CD8-positive, alpha-beta memory T cell (primary cell): ENCODE data around the gene DCANP1. TPM values are rescaled to one million over a fixed set of nuclear protein-coding genes. Genes with fewer than 3 reads are reported as not detected.

Experiments used
- CTCF ChIA-PET: fragments of 350-600 bp; sonication (Branson Sonifier 250); formaldehyde crosslinking; loops from one replicate; lab custom pipeline; 2021; ENCODE audit warnings: antibody characterized with exemption; lab: Charles Lee
- POLR2A ChIA-PET: fragments of 350-600 bp; sonication (Branson Sonifier 250); formaldehyde crosslinking; loops from one replicate; lab custom pipeline; 2021; ENCODE audit warnings: antibody characterized with exemption; lab: Charles Lee
- DNase-seq, 5 donors: peaks; one replicate each; pipeline versions ENCODE4 v3.0.0 to v3.0.0-alpha.2; 2020 to 2022; ENCODE audit warnings: mixed read lengths in 1 of 5
- H3K27ac ChIP-seq: one replicate; pipeline ENCODE4 v1.7.0; 2013; ENCODE audit warnings: low read depth, mild to moderate bottlenecking, low read length, moderate library complexity
- H3K27me3 ChIP-seq: 2 replicates; pipeline ENCODE4 v1.7.0; 2013; ENCODE audit warnings: low read length, mild to moderate bottlenecking; ENCODE audit not compliant: insufficient read depth, poor library complexity, severe bottlenecking
- H3K36me3 ChIP-seq: 2 replicates; pipeline ENCODE4 v1.7.0; 2013; ENCODE audit warnings: mild to moderate bottlenecking, low read length, moderate library complexity; ENCODE audit not compliant: insufficient read depth
- H3K4me1 ChIP-seq: 2 replicates; pipeline ENCODE4 v1.7.0; 2013; ENCODE audit warnings: mild to moderate bottlenecking, low read length, moderate library complexity; ENCODE audit not compliant: insufficient read depth
- H3K4me3 ChIP-seq: 2 replicates; pipeline ENCODE4 v1.7.0; 2013; ENCODE audit warnings: mild to moderate bottlenecking, low read length
- H3K9me3 ChIP-seq: 2 replicates; pipeline ENCODE4 v1.7.0; 2013; ENCODE audit warnings: mild to moderate bottlenecking, low read length
- H3K27ac Mint-ChIP-seq, 8 donors: one replicate each; pipeline ENCODE4 v1.8.0; 2020 to 2021; ENCODE audit warnings: mixed read lengths in 8 of 8, mild to moderate bottlenecking in 6 of 8, inconsistent platforms in 3 of 8, moderate library complexity in 3 of 8
- H3K27me3 Mint-ChIP-seq, 2 donors: one replicate each; pipeline ENCODE4 v1.8.0; 2020 to 2021; ENCODE audit warnings: mixed read lengths in 2 of 2, mild to moderate bottlenecking in 1 of 2, moderate library complexity in 1 of 2
- H3K36me3 Mint-ChIP-seq, 3 donors: one replicate each; pipeline ENCODE4 v1.8.0; 2020 to 2021; ENCODE audit warnings: mixed read lengths in 3 of 3, inconsistent platforms in 1 of 3, mild to moderate bottlenecking in 1 of 3
- H3K4me1 Mint-ChIP-seq, 3 donors: one replicate each; pipeline ENCODE4 v1.8.0; 2020 to 2021; ENCODE audit warnings: mixed read lengths in 3 of 3, inconsistent platforms in 1 of 3, mild to moderate bottlenecking in 1 of 3
- H3K4me3 Mint-ChIP-seq, 7 donors: one replicate each; pipeline ENCODE4 v1.8.0; 2020 to 2021; ENCODE audit warnings: mixed read lengths in 7 of 7, mild to moderate bottlenecking in 6 of 7, moderate library complexity in 4 of 7, inconsistent platforms in 2 of 7
- H3K9me3 Mint-ChIP-seq, 5 donors: one replicate each; pipeline ENCODE4 v1.8.0; 2020 to 2022; ENCODE audit warnings: mixed read lengths in 5 of 5, mild to moderate bottlenecking in 3 of 5, moderate library complexity in 2 of 5, inconsistent platforms in 1 of 5
- polyA plus RNA-seq: library from polyadenylated mRNA; unstranded; fragments of 300-500 nt; fragmentation: Illumina TruSeq; gene quantifications from one replicate; pipeline ENCODE4 v1.2.3, GENCODE V29; 2021
- total RNA-seq, 2 experiments: library from RNA; stranded (reverse); gene quantifications; one replicate each; pipeline ENCODE4 v1.2.3, GENCODE V29; 2021

DCANP1 gene
- total and polyA plus RNA-seq, 3 experiments from 2014 or later, result not detected

GRCh38 chr5:135452321-135453030 is 5.3 kb upstream of the DCANP1 start, which contains the start of gene TIFAB:
TSS of gene TIFAB (minus strand) at chr5:135452351. CDS start at chr5:135449939, 2,412 bp downstream.
- H3K27me3 ChIP-seq, result no peaks in the 10 kb centered on the region
- H3K9me3 Mint-ChIP-seq, result no peaks in the 10 kb centered on the region
- peak within 1 kb of the TSS in 1 of 8 donors; percentile 43 for H3K27ac Mint-ChIP-seq
- CTCF ChIA-PET, result no interaction called here
- H3K36me3 Mint-ChIP-seq, result no peaks in the 10 kb centered on the region
- peaks cover 14 to 30% of the 10 kb centered on the region in 2 donors for H3K27me3 Mint-ChIP-seq
- no peaks in the 10 kb centered on the region for H3K4me1 ChIP-seq
- H3K9me3 ChIP-seq, result no peaks in the 10 kb centered on the region
- DNase-seq, result no peak
- H3K36me3 ChIP-seq, result no peaks in the 10 kb centered on the region
- POLR2A ChIA-PET, result no interaction called here
- no peak within 1 kb of the TSS for H3K27ac ChIP-seq
- H3K4me1 Mint-ChIP-seq, result no peaks in the 10 kb centered on the region
- H3K4me3 Mint-ChIP-seq, result no peak within 1 kb of the TSS
- H3K4me3 ChIP-seq, result no peak within 1 kb of the TSS

DNA sequence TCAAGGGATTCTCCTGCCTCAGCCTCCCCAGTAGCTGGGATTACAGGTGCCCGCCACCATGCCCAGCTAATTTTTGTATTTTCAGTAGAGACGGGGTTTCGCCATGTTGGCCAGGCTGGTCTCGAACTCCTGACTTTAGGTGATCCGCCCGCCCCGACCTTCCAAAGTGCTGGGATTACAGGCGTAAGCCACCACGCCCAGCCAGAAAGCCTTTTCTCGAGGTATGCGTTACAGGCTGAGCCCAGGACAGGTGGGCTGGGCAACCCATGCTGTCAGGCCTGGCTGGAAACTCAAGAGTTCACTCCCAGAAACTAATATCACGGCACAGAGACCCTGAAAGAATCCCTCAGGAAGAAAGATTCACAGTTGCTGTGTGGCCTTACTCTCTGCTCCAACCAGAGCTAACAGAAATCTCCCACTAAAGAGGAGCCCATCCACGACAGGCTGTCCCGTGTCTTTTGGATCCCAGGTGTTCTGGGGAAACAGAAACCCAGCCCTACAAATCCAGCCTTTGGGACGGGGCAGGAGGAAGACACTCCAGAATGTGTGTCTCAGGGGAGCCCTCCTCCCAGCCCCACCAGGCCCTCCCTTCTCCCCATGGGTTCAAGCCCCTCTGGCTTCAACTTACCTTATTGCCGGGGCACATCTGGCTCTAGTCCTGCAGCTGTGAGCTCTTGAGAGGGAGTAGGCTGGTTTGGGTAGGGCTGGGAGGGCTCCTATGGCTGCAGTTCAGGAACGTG is 4.6 kb upstream of the DCANP1 start:
- Histone ChIP-seq H3K36me3 (no peaks in the 10 kb centered on the region), H3K4me3 (no peak overlapping the region), H3K27me3 (no peaks in the 10 kb centered on the region), H3K9me3 (no peaks in the 10 kb centered on the region), H3K27ac (no peak overlapping the region), H3K4me1 (no peaks in the 10 kb centered on the region)
- H3K36me3 Mint-ChIP-seq, result no peaks in the 10 kb centered on the region
- no peaks in the 10 kb centered on the region for H3K4me1 Mint-ChIP-seq
- DNase-seq, result no peak
- peaks cover 14 to 27% of the 10 kb centered on the region in 2 donors for H3K27me3 Mint-ChIP-seq
- H3K9me3 Mint-ChIP-seq, result no peaks in the 10 kb centered on the region
- H3K4me3 Mint-ChIP-seq, result no peak overlapping the region
- ChIA-PET CTCF (no interaction called here), POLR2A (no interaction called here)
- H3K27ac Mint-ChIP-seq, result no peak overlapping the region

- H3K4me1 Mint-ChIP-seq, result no peaks in the 10 kb centered on the region
- no peaks in the 10 kb centered on the region for H3K36me3 Mint-ChIP-seq
- Histone ChIP-seq H3K4me3 (no peak overlapping the region), H3K9me3 (no peaks in the 10 kb centered on the region), H3K27me3 (no peaks in the 10 kb centered on the region), H3K36me3 (no peaks in the 10 kb centered on the region), H3K4me1 (no peaks in the 10 kb centered on the region), H3K27ac (no peak overlapping the region)
- ChIA-PET POLR2A (no interaction called here), CTCF (no interaction called here)
- no peak overlapping the region for H3K27ac Mint-ChIP-seq
- peaks cover 13 to 21% of the 10 kb centered on the region in 2 donors for H3K27me3 Mint-ChIP-seq
- no peak overlapping the region for H3K4me3 Mint-ChIP-seq
- H3K9me3 Mint-ChIP-seq, result no peaks in the 10 kb centered on the region
- no peak for DNase-seq
These were observed 3.8 kb upstream of the DCANP1 start for GRCh38 chr5:135450952-135451351.

DNA sequence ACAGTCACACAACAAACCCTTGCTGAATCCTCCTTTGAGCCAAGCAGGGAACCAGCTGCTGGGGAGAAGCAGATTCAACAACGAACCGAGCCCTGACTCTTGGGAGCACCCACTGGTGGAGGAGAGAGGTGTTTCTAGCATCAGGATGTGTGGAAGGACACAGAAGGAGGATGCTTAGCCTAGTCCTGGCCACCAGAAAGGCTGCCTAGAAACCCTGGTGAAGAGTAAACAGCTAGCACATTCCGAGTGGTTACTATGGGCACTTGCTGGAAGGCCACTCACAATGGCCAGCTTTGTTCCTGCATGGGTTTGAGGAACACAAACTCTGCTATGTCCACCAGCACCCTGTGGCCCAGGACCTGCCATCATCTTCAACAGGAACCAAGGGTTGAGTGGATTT is 3.2 kb upstream of the DCANP1 start:
- POLR2A ChIA-PET, result no interaction called here
- Histone ChIP-seq H3K27ac (no peak overlapping the region), H3K36me3 (no peaks in the 10 kb centered on the region), H3K4me1 (no peaks in the 10 kb centered on the region), H3K27me3 (no peaks in the 10 kb centered on the region), H3K9me3 (no peaks in the 10 kb centered on the region), H3K4me3 (no peak overlapping the region)
- Mint-ChIP-seq H3K27me3 (peaks cover 13 to 21% of the 10 kb centered on the region in 2 donors), H3K4me3 (no peak overlapping the region), H3K36me3 (no peaks in the 10 kb centered on the region), H3K27ac (no peak overlapping the region), H3K9me3 (no peaks in the 10 kb centered on the region), H3K4me1 (no peaks in the 10 kb centered on the region)
- CTCF ChIA-PET, result no interaction called here
- no peak for DNase-seq

DNA sequence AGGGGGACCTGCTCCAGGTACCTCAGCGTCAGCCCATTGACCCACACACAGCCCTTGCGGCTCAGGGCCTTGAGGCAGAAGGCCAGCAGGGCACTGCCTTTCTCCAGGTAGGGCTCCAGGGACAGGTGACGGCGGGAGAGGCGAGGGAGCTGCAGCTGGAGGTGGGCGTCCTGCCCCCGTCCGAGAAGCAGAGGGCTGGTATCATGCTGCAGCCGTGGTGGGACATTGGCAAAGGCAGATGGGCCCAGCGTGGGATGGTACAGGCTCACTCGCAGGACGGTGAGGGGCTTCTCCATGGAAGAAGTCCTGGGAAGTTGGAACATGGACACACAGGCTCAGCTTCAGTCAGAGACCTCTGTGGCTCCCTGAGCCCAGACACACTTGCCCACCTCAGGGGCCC is 2.5 kb upstream of the DCANP1 start:
- no peak overlapping the region for H3K27ac ChIP-seq
- no peaks in the 10 kb centered on the region for H3K9me3 ChIP-seq
- no peaks in the 10 kb centered on the region for H3K9me3 Mint-ChIP-seq
- H3K4me1 Mint-ChIP-seq, result no peaks in the 10 kb centered on the region
- H3K27me3 Mint-ChIP-seq, result peaks cover 8 to 19% of the 10 kb centered on the region in 2 donors
- H3K4me1 ChIP-seq, result no peaks in the 10 kb centered on the region
- no peaks in the 10 kb centered on the region for H3K27me3 ChIP-seq
- H3K4me3 Mint-ChIP-seq, result no peak overlapping the region
- no peak overlapping the region for H3K4me3 ChIP-seq
- POLR2A ChIA-PET, result no interaction called here
- no peaks in the 10 kb centered on the region for H3K36me3 Mint-ChIP-seq
- H3K27ac Mint-ChIP-seq, result no peak overlapping the region
- no peaks in the 10 kb centered on the region for H3K36me3 ChIP-seq
- CTCF ChIA-PET, result interaction anchor here (3.3 kb wide), 1 partner anchor 8 kb away, joined by 16 read pairs; no protein-coding TSS in a partner anchor
- DNase-seq, result no peak

- POLR2A ChIA-PET, result interaction anchor here (0.7 kb wide), 1 partner anchor 24 kb away, joined by 8 read pairs; no protein-coding TSS in a partner anchor
- H3K27me3 ChIP-seq, result no peaks in the 10 kb centered on the region
These were observed 1.8 kb upstream of the DCANP1 start for GRCh38 chr5:135448791-135449507.

GRCh38 chr5:135448071-135448739 is 1.1 kb upstream of the DCANP1 start:
- DNase-seq, result no peak
- POLR2A ChIA-PET, result interaction anchor here (0.7 kb wide), 1 partner anchor 23 kb away, joined by 8 read pairs; no protein-coding TSS in a partner anchor
- no peaks in the 10 kb centered on the region for H3K9me3 ChIP-seq
- no peaks in the 10 kb centered on the region for H3K36me3 Mint-ChIP-seq
- no peaks in the 10 kb centered on the region for H3K4me1 ChIP-seq
- no peaks in the 10 kb centered on the region for H3K4me1 Mint-ChIP-seq
- no peaks in the 10 kb centered on the region for H3K9me3 Mint-ChIP-seq
- no peak overlapping the region for H3K4me3 ChIP-seq
- H3K27me3 Mint-ChIP-seq, result peaks cover 7 to 16% of the 10 kb centered on the region in 2 donors
- CTCF ChIA-PET, result interaction anchor here (3.3 kb wide), 1 partner anchor 9 kb away, joined by 16 read pairs; no protein-coding TSS in a partner anchor
- H3K4me3 Mint-ChIP-seq, result no peak overlapping the region
- no peaks in the 10 kb centered on the region for H3K27me3 ChIP-seq
- H3K27ac Mint-ChIP-seq, result no peak overlapping the region
- no peaks in the 10 kb centered on the region for H3K36me3 ChIP-seq
- no peak overlapping the region for H3K27ac ChIP-seq

More at GRCh38 chr5:135448791-135449507, 1.8 kb upstream of the DCANP1 start:
- H3K9me3 Mint-ChIP-seq, result no peaks in the 10 kb centered on the region
- no peak for DNase-seq
- CTCF ChIA-PET, result interaction anchor here (3.3 kb wide), 1 partner anchor 9 kb away, joined by 16 read pairs; no protein-coding TSS in a partner anchor
- H3K4me3 Mint-ChIP-seq, result no peak overlapping the region
- Histone ChIP-seq H3K4me1 (no peaks in the 10 kb centered on the region), H3K36me3 (no peaks in the 10 kb centered on the region), H3K27ac (no peak overlapping the region), H3K4me3 (no peak overlapping the region), H3K9me3 (no peaks in the 10 kb centered on the region)
- H3K27me3 Mint-ChIP-seq, result peaks cover 7 to 17% of the 10 kb centered on the region in 2 donors
- H3K4me1 Mint-ChIP-seq, result no peaks in the 10 kb centered on the region
- H3K36me3 Mint-ChIP-seq, result no peaks in the 10 kb centered on the region
- no peak overlapping the region for H3K27ac Mint-ChIP-seq
